Measurements from ENCODE around the gene INSIG2.
A peak's percentile ranks its signal among the peaks of the same experiment; 100 is the strongest.

Gene INSIG2

GRCh38 chr2:118088051-118089024 lies at the start of gene INSIG2:
TSS of gene INSIG2 (plus strand) at chr2:118088471. CDS start at chr2:118096557, 8,086 bp downstream.
- DNase-seq = peak; percentile 97

- DNase-seq = no peak
Measured at GRCh38 chr2:118040891-118041290, 47.4 kb upstream of the INSIG2 start.

GRCh38 chr2:118044103-118044716 lies 44.1 kb upstream of the INSIG2 start:
- DNase-seq = peak; percentile 7

DNA sequence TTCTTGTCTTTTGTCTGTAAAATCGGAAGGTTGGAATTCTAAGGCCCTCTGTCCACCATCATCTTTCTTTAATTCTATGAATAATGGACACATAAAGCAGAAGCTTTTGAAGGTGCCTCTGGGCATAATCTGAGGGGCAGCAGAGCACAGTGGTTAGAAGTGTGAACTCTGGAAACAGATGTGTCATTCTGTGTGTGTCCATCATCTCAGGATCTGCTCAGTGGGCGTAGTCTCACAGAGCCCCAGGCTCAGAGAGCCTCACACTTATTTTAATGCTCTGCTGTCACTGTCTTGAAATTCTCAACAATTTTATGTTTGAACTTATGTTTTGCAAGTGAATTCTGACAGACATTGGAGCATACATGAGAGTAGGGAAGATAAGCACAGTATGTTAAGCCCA lies 43.4 kb upstream of the INSIG2 start:
- no peak for DNase-seq

- no peak for DNase-seq
Measured at GRCh38 chr2:118045286-118045685, 43.0 kb upstream of the INSIG2 start.

DNA sequence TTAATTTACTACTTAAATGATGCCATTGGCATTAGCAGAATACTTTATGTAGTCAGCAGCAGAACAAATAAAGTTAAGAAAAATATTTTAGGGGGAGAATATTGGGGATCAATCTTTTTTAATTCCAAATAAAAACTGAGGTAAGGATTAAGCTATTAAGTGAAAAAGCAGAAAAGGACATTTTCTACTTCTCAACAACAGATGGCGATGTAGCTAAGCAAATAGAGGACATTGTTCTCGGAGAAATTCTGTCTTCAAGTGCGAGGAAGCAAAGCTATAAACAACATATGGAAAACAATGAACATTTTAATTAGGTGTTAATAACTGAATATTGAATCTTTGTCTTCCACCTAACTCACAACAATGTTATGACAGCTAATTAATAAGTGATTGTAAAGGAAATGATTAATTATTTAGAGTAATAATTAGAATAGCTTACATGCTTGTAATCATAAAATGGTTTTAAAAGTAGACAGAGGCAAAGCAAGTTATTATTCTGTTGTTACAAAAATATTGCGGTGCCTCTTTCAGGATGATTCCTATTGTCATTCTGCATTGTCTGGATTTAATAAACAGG lies 41.5 kb upstream of the INSIG2 start:
- DNase-seq = peak; percentile 57

GRCh38 chr2:118047380-118047826 lies 40.9 kb upstream of the INSIG2 start:
- DNase-seq = peak; percentile 81

GRCh38 chr2:118048401-118048800 lies 39.9 kb upstream of the INSIG2 start:
- peak; percentile 43 for DNase-seq

- peak; percentile 12 for DNase-seq
Measured at GRCh38 chr2:118049140-118049815, 39.0 kb upstream of the INSIG2 start.

DNA sequence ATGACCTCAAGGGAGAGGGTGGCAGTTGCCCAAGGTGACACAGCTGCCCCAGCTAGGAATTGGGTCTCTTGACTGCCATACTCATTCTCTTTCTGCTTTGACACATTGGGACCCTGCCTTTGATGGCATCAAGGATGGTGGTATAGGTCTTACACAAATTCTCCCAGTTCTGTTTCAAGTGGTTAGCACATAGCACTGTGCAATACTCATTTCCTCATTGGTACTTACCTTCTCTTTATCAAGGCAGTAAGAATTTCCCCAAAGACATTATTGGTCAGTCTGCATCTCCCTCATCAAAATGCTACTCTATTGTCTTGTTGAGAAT lies 38.5 kb upstream of the INSIG2 start:
- DNase-seq = peak; percentile 12

GRCh38 chr2:118050386-118050785 lies 37.9 kb upstream of the INSIG2 start:
- DNase-seq = peak; percentile 79

- no peak for DNase-seq
Measured at GRCh38 chr2:118050974-118051373, 37.3 kb upstream of the INSIG2 start.

DNA sequence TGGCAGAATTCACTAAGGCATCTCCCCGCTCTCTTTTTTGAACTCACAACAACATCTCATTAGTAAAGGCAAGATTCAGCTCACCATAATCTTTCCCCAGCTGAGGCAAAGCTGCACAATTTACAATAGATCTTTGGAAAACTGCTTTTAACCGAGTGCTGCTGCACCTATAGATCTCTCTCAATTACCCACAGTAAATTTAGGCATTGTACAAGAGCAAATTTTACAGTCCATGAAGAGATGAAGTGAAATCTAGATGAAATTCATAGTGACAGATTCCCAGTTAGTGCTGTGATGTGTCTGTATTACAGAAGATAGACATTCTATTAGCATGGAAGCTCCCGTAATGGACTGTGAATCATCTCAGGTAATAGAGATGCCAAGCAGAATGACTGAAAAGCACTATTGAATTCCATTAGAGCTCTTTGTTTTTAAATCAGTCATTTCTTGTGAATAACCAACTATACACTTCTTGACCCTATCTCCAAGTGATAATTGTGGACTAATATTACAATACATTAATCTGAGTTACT lies 36.4 kb upstream of the INSIG2 start:
- no peak for DNase-seq

DNA sequence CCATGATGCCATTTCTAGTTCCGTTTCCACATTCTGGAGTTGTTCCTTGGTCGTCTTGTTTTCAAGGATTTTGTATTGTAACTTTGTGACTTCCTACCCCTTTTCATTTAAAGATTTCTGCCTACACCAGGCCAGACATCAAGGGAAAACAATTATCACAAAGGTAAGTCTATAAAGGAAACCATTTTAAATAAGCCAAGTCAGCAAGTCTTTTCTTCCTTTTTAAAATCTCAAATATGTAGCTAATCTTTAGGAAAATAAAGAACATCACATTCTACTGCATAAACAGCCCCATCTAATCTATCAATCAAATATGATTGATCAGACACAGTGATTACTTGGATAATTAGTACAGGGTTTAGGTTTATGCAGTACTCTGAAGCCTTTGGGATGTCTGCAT lies 35.8 kb upstream of the INSIG2 start:
- no peak for DNase-seq

DNA sequence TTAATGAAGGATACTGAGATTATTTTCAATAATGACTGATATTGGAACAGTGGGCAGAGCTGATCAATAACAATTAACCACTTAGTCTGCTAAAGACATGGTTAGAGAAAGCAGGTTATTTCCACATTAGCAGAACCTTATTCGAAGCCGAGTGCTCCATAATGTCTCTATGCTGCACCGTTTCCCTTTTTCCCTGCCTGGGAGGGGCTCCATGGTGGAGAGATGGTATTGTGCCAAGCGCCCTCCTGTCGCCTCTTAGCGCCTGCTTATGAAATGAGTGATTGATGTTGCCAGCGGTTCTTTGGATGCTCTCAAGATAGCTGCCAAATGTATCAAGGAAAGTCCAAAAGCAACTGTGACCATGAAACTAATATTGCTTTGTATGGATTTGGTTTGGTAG lies 34.6 kb upstream of the INSIG2 start:
- DNase-seq = no peak

GRCh38 chr2:118054213-118055008 lies 33.9 kb upstream of the INSIG2 start:
- no peak for DNase-seq

DNA sequence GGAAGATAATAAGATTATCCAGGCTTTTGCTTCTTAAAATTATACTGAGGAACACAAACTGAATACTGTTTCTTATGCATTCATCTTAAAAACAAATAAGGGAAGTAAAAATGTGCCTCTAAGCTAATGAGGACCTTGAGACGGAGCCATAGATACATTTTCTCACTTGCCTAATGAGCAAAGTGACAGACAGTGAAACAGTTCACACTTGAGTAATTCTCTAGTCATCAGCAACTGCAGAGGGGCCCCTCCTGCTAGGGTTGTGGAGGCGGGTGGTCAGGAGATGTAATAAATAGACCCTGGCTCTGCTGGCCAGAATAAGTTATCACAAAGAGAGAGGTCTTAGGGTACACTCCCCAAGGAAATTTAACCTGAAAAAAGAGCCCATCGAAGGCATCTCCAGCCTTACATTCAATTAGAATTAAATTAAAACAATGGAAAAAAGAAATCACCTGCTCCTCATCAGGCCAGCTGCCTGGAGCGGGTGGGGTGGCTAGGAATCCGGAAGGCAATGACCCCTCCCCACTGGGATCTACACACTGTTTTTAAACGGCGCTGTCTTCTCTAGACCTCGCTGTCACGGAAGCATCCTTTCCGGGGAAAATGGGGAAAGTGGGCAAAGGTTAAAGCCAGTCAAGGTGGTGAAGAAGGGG lies 32.6 kb upstream of the INSIG2 start:
- DNase-seq = no peak

- no peak for DNase-seq
Measured at GRCh38 chr2:118056165-118056534, 32.1 kb upstream of the INSIG2 start.

- no peak for DNase-seq
Measured at GRCh38 chr2:118056801-118057200, 31.5 kb upstream of the INSIG2 start.

DNA sequence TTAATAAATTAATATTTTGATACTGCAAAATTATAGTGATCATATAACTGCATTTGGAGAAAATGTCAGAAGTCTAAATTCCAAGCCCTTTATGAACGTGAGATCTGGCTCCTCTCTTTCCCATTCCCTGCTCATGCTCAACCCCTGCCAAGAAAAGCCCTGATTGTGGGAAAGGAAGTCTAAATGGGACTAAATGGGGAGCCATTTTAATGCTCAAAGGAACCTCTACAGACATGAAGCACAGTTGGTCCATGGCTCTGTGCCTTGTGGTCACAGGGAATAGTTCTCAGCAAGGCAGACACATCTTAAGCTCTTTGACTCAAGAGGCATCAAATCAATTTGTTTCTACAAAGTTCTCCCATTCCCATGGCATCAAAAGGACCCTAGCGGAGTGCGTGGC lies 29.3 kb upstream of the INSIG2 start:
- peak; percentile 75 for DNase-seq

- peak; percentile 98 for DNase-seq
Measured at GRCh38 chr2:118059919-118060478, 28.3 kb upstream of the INSIG2 start.

Data from fibroblast of upper back skin (primary cell).